Ramos (cell line): ENCODE results near the gene SORCS2.

Experiments used
- in situ Hi-C: fragments of 300-500 bp; cut with MboI; formaldehyde crosslinking; loops from one replicate; pipeline ENCODE4 v1.14.3; 2022; ENCODE audit warnings: low sequenced_read_pairs; ENCODE audit not compliant: unreplicated experiment

The SORCS2 gene

DNA sequence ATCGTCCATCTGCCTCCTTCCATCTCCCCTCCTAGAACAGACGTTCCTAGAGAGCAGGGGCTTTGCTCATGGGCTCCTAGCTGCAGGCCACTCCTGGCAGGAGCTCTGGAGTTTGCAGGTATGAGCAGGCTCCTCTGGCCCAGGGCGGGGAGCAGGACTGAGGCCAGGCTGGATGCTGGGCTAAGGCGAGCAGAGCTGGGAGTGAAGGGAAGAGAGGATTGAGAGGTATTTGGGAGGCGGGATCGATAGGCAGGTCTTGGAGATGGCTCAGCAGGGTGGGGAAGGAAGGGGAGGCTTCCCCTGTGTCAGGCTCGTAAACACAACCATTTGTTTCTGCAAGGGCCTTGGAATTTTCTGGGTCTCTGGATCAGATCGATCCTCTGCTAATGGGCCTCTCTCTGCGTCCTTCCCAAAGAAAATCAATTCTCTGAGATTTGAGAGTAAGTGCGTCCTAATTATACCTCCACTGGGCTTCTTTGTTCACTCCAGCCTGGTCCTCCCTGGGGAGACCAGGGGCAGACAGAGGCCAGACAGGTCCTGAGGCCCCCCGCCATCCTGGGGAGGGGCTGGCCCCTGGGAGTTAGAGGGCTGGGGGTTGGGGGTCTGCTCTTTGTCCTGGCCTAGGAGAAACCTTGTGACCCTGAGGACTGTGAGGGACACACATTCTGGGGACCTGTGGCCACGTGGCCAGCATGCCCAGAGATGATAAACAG, 337.2 kb downstream of the SORCS2 start:
- in situ Hi-C loops = no loop called here

DNA sequence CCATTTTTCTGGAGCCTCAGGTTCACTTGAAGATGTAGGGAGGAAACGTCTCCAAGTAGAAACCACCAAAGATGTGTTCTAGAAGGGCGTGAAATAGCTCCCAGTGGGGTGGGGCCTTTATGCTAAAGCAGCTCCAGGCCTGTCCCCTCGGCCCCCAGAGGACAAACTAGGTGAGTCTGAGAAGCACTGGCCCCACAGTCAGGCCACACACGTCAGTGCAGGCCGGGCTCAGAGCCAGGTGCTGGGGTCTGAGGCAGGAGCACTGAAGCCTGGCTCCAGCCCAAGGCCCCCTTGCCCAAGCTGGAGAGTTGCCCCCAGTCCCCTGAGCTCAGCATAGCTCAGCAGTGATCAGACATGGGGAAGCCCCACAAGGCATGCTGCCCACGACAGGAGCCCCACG, 337.7 kb downstream of the SORCS2 start:
- in situ Hi-C loops = no loop called here

- in situ Hi-C loops = no loop called here
Measured at GRCh38 chr4:7530932-7531639, 338.7 kb downstream of the SORCS2 start.

DNA sequence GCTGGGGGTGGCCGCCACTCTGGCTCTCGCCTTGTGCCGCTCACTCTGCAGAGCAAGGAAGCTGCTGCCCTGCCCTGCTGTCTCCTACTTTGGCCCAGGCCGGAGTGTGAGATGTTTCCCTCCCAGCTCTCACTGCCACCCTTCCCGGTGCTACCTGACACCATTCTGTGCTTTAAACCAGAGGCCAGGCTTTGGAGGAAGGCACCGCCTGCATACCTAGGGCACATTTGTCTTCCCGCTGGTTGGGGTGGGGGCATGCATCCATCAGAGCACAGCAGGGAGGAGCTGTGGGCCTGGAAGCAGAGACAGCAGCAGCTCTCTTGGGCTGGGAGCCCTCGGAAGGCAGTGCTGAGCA, 339.3 kb downstream of the SORCS2 start:
- in situ Hi-C loops = no loop called here

GRCh38 chr4:7532043-7532442, 339.7 kb downstream of the SORCS2 start:
- in situ Hi-C loops = no loop called here

DNA sequence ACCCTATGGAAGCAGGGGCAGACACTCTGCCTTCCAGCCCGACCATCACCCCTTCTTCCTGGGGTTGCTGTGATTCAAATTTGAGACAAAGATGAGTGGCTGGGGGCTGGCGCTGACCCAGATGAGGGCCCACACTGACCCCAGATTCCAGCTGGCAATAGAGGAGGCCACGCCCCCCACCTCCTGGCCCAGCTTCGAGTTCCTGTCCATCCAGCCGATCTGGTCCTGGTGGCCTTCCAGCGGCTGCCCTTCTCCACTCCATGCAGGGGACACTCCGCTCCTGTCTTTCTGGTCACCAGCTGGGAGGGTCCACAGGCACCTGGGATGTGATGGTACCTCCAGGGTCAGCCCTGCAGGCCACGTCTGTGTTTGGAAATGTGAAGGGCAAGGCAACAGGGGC, 340.9 kb downstream of the SORCS2 start:
- in situ Hi-C loops = no loop called here

DNA sequence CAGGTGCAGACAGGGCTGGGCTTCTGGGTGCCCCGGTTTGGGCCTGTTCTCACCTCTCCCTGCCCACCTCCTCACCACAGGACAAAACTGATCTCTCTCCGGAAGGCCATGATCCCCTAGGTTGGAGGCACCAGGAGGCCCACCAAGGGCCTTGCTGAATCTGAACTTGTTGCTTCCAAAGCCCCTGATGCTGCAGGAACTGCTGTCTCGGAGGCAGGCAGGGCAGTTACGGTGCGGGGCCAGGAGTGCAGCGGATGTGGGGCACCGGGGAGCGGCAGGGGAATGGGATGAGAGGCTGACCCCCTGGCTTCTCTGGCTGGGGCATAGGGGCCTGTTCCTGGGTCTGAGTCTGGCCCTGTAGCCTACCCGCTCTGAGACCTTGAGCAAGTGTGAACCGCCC, 342.8 kb downstream of the SORCS2 start:
- in situ Hi-C loops = no loop called here

DNA sequence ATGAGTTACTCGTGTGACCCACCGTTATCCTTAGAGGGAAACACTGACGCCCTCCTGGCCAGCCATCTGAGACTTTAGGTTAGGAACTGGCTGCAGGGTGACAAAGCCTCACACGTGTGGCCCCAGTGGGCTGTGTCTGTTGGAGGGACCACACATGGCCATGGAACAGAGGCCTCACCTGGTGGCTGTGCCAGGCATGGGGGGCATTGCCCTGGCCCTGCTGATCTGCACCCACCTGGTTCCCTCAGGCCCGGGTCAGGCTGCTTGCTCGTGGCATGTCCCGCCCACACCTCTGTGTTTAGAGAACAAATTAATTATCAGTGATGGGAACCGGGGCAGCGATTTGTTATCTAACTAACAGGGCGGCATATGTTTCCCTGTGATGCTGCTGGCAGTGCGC, 343.3 kb downstream of the SORCS2 start:
- in situ Hi-C loops = no loop called here

DNA sequence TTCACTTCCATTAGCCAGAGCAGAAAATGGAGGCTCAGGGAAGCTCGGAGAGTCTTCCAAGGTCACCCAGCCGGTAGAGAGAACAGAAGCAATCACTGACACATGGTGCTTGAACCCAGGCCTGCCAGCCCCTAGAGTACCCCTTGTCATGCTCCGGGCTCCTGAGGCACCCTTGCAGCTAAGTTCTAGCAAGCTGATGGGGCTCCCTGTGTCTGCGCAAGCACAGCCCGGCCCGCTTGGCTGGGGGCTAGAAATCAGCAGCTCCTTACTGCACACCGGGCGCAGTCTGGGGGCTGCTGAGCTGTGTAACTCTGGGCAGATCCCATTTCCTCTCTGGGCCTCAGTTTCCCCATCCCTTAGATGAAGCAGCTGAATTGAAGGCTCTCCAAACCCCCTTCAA, 344.5 kb downstream of the SORCS2 start:
- in situ Hi-C loops = no loop called here

- in situ Hi-C loops = no loop called here
Measured at GRCh38 chr4:7537853-7538400, 345.6 kb downstream of the SORCS2 start.

DNA sequence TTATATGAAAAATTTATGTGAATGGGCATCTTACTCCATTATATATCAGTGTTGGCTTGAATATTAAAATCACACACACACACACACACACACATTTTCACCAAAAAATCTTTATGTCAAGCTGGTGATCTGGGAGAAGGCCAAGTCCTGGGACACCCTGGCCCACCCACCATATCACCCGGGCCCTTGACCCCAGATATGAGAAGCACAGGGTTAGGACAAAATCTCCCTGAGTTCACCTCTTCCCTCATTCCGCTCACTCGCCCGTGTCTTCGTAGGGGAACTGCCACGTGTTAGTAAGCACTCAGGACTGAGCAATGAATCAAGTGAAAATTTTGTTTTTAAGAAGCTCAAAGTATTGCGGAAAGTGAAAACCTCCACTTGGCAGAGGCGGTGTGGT, 346.2 kb downstream of the SORCS2 start:
- in situ Hi-C loops = no loop called here

GRCh38 chr4:7539186-7539585, 346.8 kb downstream of the SORCS2 start:
- in situ Hi-C loops = no loop called here

GRCh38 chr4:7539659-7540058, 347.3 kb downstream of the SORCS2 start:
- in situ Hi-C loops = no loop called here

DNA sequence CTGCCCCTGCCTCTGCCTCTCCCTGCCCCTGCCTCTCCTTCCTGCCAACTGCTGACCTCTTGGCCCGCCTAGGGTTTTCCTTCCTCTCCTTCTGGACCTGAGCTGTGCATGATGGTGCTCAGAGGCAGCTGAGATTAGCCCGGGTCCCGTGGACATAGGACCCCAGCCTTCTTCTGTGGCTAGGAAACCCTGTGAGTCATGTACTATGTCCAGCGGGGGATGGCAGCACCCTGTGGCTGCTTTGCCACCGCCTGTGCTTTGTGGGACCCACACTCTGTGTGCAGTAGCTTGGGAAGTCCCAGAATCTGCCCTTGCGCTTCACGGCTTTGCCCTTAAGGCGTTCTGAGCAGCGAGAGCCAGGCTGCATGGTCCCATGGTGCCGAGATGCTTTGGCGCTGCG, 347.9 kb downstream of the SORCS2 start:
- in situ Hi-C loops = no loop called here

GRCh38 chr4:7540654-7541413, 348.5 kb downstream of the SORCS2 start:
- in situ Hi-C loops = no loop called here

- in situ Hi-C loops = no loop called here
Measured at GRCh38 chr4:7541414-7541810, 349.1 kb downstream of the SORCS2 start.

DNA sequence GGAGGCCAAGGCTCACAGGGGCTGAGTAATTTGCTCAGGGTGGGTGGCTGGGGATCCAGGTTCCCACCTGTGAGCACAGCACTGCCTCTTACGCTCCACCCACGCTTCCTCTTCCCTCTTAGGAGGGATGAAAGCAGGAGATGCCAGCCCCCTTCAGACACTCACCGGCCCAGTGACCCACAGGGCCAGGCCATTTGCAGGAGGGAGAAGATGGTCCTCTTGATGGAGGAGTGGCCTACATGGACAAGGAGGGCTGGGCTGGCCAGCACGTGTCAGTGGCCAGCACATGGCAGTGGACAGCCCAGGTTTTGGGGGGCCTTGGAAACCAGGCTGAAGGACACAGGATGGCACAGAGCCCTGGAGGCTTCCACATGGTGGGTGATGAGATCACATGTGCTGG, 350.4 kb downstream of the SORCS2 start:
- in situ Hi-C loops = no loop called here

GRCh38 chr4:7546152-7546808, 353.9 kb downstream of the SORCS2 start:
- in situ Hi-C loops = no loop called here

GRCh38 chr4:7546809-7547367, 354.6 kb downstream of the SORCS2 start:
- in situ Hi-C loops = no loop called here

GRCh38 chr4:7547368-7548040, 355.2 kb downstream of the SORCS2 start:
- in situ Hi-C loops = no loop called here
